IMR-90 (cell line): ENCODE data around the gene KCNG4. TPM values are rescaled to one million over a fixed set of nuclear protein-coding genes. Genes with fewer than 3 reads are reported as not detected.

Experiments used
- ATAC-seq: fragments of 200-7000 bp; cut with Tn5 transposase; 2 replicates; pipeline ENCODE4 v1.9.1; 2020; ENCODE audit warnings: low read depth, mild to moderate bottlenecking, moderate library complexity
- BruUV-seq: library from RNA; stranded (reverse); fragments of 400-500 nt; replicated peaks from 2 replicates; lab custom pipeline; 2021; lab: Mats Ljungman, UMichigan
- CTCF ChIA-PET: fragments of 300-600 bp; formaldehyde crosslinking; extraction: SDS; loops from one replicate; lab custom pipeline; 2021; ENCODE audit warnings: antibody characterized with exemption; lab: Yijun Ruan, JAX
- POLR2A ChIA-PET: fragments of 300-600 bp; sonication (Branson Sonifier 250); formaldehyde crosslinking; loops from one replicate; lab custom pipeline; 2022; ENCODE audit warnings: antibody characterized with exemption; ENCODE audit not compliant: unreplicated experiment; lab: Charles Lee
- DNase-seq: peaks from one replicate; pipeline ENCODE4 v3.0.0; 2013
- H2AFZ ChIP-seq: replicated peaks from 2 replicates; pipeline ENCODE3; 2013; ENCODE audit warnings: low read length, mild to moderate bottlenecking; ENCODE audit not compliant: poor library complexity
- H2AK5ac ChIP-seq: 2 replicates; pipeline ENCODE4 v1.6.1; 2013; ENCODE audit warnings: low read depth, low read length, inconsistent platforms
- H2AK9ac ChIP-seq: replicated peaks from 2 replicates; pipeline ENCODE3; 2013; ENCODE audit warnings: mild to moderate bottlenecking, low read depth, low read length, moderate library complexity; ENCODE audit not compliant: poor library complexity
- H2BK120ac ChIP-seq: 2 replicates; pipeline ENCODE4 v1.6.1; 2013; ENCODE audit warnings: low read depth, low read length, inconsistent platforms
- H2BK15ac ChIP-seq: 3 replicates; pipeline ENCODE4 v1.6.1; 2013; ENCODE audit warnings: low read depth, low read length, inconsistent platforms
- H2BK20ac ChIP-seq: 2 replicates; pipeline ENCODE4 v1.6.1; 2013; ENCODE audit warnings: low read depth, mild to moderate bottlenecking, inconsistent platforms, low read length, moderate library complexity
- H2BK5ac ChIP-seq: 2 replicates; pipeline ENCODE4 v1.6.1; 2013; ENCODE audit warnings: mild to moderate bottlenecking, low read depth, low read length, inconsistent platforms; ENCODE audit not compliant: poor library complexity, severe bottlenecking
- H3K14ac ChIP-seq: replicated peaks from 2 replicates; pipeline ENCODE4 v1.6.1; 2013; ENCODE audit warnings: low read depth, low read length, inconsistent platforms
- H3K18ac ChIP-seq: 2 replicates; pipeline ENCODE4 v1.6.1; 2013; ENCODE audit warnings: low read depth, low read length, control low read depth
- H3K23ac ChIP-seq: 2 replicates; pipeline ENCODE4 v1.6.1; 2013; ENCODE audit warnings: low read depth, low read length, inconsistent platforms
- H3K27ac ChIP-seq: 2 replicates; pipeline ENCODE4 v1.5.1; 2013; ENCODE audit warnings: mild to moderate bottlenecking, control low read depth, low read length; ENCODE audit not compliant: insufficient read depth
- H3K27me3 ChIP-seq: 2 replicates; pipeline ENCODE4 v1.6.1; 2013; ENCODE audit warnings: low read length; ENCODE audit not compliant: control insufficient read depth, insufficient read depth
- H3K36me3 ChIP-seq: 2 replicates; pipeline ENCODE4 v1.6.1; 2013; ENCODE audit warnings: low read length, mixed read lengths; ENCODE audit not compliant: control insufficient read depth, insufficient read depth
- H3K4ac ChIP-seq: 2 replicates; pipeline ENCODE4 v1.6.1; 2013; ENCODE audit warnings: low read depth, low read length, inconsistent platforms
- H3K4me1 ChIP-seq: 2 replicates; pipeline ENCODE4 v1.6.1; 2013; ENCODE audit warnings: low read length, mixed read lengths; ENCODE audit not compliant: control insufficient read depth, insufficient read depth
- H3K4me2 ChIP-seq: 2 replicates; pipeline ENCODE4 v1.6.1; 2013; ENCODE audit warnings: low read depth, mild to moderate bottlenecking, control low read depth, low read length, moderate library complexity
- H3K4me3 ChIP-seq: 2 replicates; pipeline ENCODE4 v1.5.1; 2013; ENCODE audit warnings: low read depth, mild to moderate bottlenecking, control low read depth, low read length, moderate library complexity; ENCODE audit not compliant: insufficient read depth
- H3K56ac ChIP-seq: 2 replicates; pipeline ENCODE4 v1.6.1; 2013; ENCODE audit warnings: low read length, inconsistent platforms; ENCODE audit not compliant: insufficient read depth; ENCODE audit errors: extremely low read depth
- H3K79me1 ChIP-seq, 2 experiments: 2 replicates each; pipeline ENCODE4 v1.6.1; 2013; ENCODE audit warnings: low read length in 2 of 2, inconsistent platforms in 1 of 2, low read depth in 1 of 2
- H3K9ac ChIP-seq: 2 replicates; pipeline ENCODE4 v1.6.1; 2013; ENCODE audit warnings: low read depth, low read length, control low read depth
- H3K9me1 ChIP-seq: 2 replicates; pipeline ENCODE4 v1.6.1; 2013; ENCODE audit warnings: low read length, inconsistent platforms; ENCODE audit not compliant: insufficient read depth
- H3K9me3 ChIP-seq: 2 replicates; pipeline ENCODE4 v1.6.1; 2013; ENCODE audit warnings: low read length; ENCODE audit not compliant: control insufficient read depth, insufficient read depth
- H4K20me1 ChIP-seq: 2 replicates; pipeline ENCODE4 v1.6.1; 2013; ENCODE audit warnings: low read length, inconsistent platforms; ENCODE audit not compliant: insufficient read depth
- H4K5ac ChIP-seq: 2 replicates; pipeline ENCODE4 v1.6.1; 2013; ENCODE audit warnings: mild to moderate bottlenecking, low read depth, low read length, control low read depth
- H4K8ac ChIP-seq, 2 experiments: 2 replicates each; pipeline ENCODE4 v1.6.1; 2013; ENCODE audit warnings: low read depth in 2 of 2, low read length in 2 of 2, control low read depth in 1 of 2, inconsistent platforms in 1 of 2
- H4K91ac ChIP-seq: 2 replicates; pipeline ENCODE4 v1.6.1; 2013; ENCODE audit warnings: low read depth, low read length, inconsistent platforms; ENCODE audit not compliant: insufficient read depth
- BHLHE40 ChIP-seq: fragments of 150-350 bp; IDR thresholded peaks from 2 replicates; pipeline ENCODE4 v1.6.1; 2016; ENCODE audit warnings: mild to moderate bottlenecking, low read depth, low read length
- CEBPB ChIP-seq: IDR thresholded peaks from 2 replicates; pipeline ENCODE4 v1.6.1; 2012; ENCODE audit warnings: low read depth, low read length, improper control_type of control experiment
- MAFK ChIP-seq: IDR thresholded peaks from 2 replicates; pipeline ENCODE4 v1.6.1; 2012; ENCODE audit warnings: low read depth, low read length, improper control_type of control experiment
- MAZ ChIP-seq: IDR thresholded peaks from 2 replicates; pipeline ENCODE4 v1.6.1; 2012; ENCODE audit warnings: low read depth, mild to moderate bottlenecking, low read length, improper control_type of control experiment, moderate library complexity, borderline replicate concordance
- MXI1 ChIP-seq: IDR thresholded peaks from 2 replicates; pipeline ENCODE4 v1.6.1; 2012; ENCODE audit warnings: low read depth, mild to moderate bottlenecking, low read length, moderate library complexity, borderline replicate concordance
- NFE2L2 ChIP-seq: fragments of 150-350 bp; IDR thresholded peaks from 2 replicates; pipeline ENCODE4 v1.6.1; 2016; ENCODE audit warnings: low read depth, mild to moderate bottlenecking, low read length
- POLR2A ChIP-seq: IDR thresholded peaks from 2 replicates; pipeline ENCODE4 v1.6.1; 2012; ENCODE audit warnings: mild to moderate bottlenecking, low read depth, low read length
- RAD21 ChIP-seq: IDR thresholded peaks from 2 replicates; pipeline ENCODE4 v1.6.1; 2012; ENCODE audit warnings: low read length, improper control_type of control experiment
- RCOR1 ChIP-seq: IDR thresholded peaks from 2 replicates; pipeline ENCODE4 v1.6.1; 2012; ENCODE audit warnings: mild to moderate bottlenecking, low read length, improper control_type of control experiment; ENCODE audit not compliant: insufficient replicate concordance
- RFX5 ChIP-seq: IDR thresholded peaks from 2 replicates; pipeline ENCODE4 v1.8.0; 2012; ENCODE audit warnings: low read depth, mild to moderate bottlenecking, low read length, moderate library complexity
- WGBS, 2 experiments: methylation state at CpG; one replicate each; pipeline versions ENCODE4 v1.1.5 to v1.1.7; 2013; ENCODE audit warnings: missing lambda C conversion rate in 2 of 2; ENCODE audit not compliant: insufficient read length in 1 of 2; ENCODE audit errors: extremely low coverage in 2 of 2; 5-methylcytosine and 5-hydroxymethylcytosine counted together
- dilution Hi-C: fragments of 300-500 bp; cut with HindIII; formaldehyde crosslinking; loops from one replicate; pipeline ENCODE4 v1.14.3; 2018; ENCODE audit warnings: low sequenced_read_pairs; ENCODE audit not compliant: unreplicated experiment
- in situ Hi-C: fragments of 300-500 bp; cut with MboI; formaldehyde crosslinking; loops from 3 replicates; pipeline ENCODE4 v1.14.3; 2019; ENCODE audit warnings: low sequenced_read_pairs, inconsistent platforms, mixed read lengths
- intact Hi-C: fragments of 100-400 bp; cut with micrococcal nuclease; formaldehyde crosslinking; loops from 2 replicates; pipeline ENCODE4 v1.10.0; 2022
- polyA plus RNA-seq, 3 experiments: library from polyadenylated mRNA; depleted of rRNA; stranded (reverse); fragments of >200 nt; gene quantifications; 2 replicates each; pipeline ENCODE4 v1.2.3, GENCODE V29; 2012; ENCODE audit warnings: low replicate concordance in 1 of 3
- total RNA-seq: library from RNA; depleted of rRNA; stranded (reverse); fragments of >200 nt; gene quantifications from 2 replicates; pipeline ENCODE4 v1.2.3, GENCODE V29; 2012
- TF ChIP-seq, protein P1 (sequence below): fragments of 150-350 bp; IDR thresholded peaks from 2 replicates; pipeline ENCODE4 v1.6.1; 2016; ENCODE audit warnings: low read depth, mild to moderate bottlenecking, low read length, moderate library complexity, borderline replicate concordance
- TF ChIP-seq, protein P2 (sequence below): fragments of 150-350 bp; IDR thresholded peaks from 2 replicates; pipeline ENCODE4 v1.6.1; 2017; ENCODE audit warnings: mild to moderate bottlenecking, antibody characterized with exemption, low read length, low read depth

Gene KCNG4
- total and polyA plus RNA-seq, 2 of the 4 experiments (the other 2 are of a cell fraction), result not detected

GRCh38 chr16:84283314-84284153 is 43.7 kb upstream of the KCNG4 start (continued):
- TF ChIP-seq, protein P1, sequence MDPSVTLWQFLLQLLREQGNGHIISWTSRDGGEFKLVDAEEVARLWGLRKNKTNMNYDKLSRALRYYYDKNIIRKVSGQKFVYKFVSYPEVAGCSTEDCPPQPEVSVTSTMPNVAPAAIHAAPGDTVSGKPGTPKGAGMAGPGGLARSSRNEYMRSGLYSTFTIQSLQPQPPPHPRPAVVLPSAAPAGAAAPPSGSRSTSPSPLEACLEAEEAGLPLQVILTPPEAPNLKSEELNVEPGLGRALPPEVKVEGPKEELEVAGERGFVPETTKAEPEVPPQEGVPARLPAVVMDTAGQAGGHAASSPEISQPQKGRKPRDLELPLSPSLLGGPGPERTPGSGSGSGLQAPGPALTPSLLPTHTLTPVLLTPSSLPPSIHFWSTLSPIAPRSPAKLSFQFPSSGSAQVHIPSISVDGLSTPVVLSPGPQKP, result no peak

DNA sequence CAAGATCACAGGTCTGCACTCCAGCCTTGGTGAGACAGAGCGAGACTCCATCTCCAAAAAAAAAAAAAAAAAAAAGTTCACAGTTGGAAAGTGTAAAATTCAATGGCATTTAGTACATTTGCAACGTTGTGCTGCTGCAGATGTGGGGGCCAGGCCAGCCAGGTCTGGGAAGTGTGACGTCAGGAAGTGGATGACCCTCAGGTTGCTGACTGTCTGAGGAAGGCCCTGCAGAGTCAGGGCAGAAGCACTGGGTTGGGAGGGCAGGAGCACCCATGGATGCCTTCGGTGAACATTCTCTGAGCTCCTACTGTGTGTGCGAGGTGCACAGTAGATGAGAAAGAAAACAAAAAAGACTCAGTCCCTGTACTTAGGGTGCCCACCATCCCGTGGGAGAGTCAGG is 42.7 kb upstream of the KCNG4 start:
- Histone ChIP-seq H3K4ac (no peak overlapping the region), H3K27me3 (no peaks in the 10 kb centered on the region; the same call in 1 of the 2 replicates), H3K79me1 (no peaks in the 10 kb centered on the region), H3K9me1 (peaks cover 7% of the 10 kb centered on the region), H3K23ac (no peak overlapping the region), H3K9ac (no peak overlapping the region), H3K27ac (no peak overlapping the region), H3K18ac (no peak overlapping the region), H4K91ac (peak overlapping the region; percentile 46; the same call in 1 of the 2 replicates), H2BK20ac (no peak overlapping the region; the same call in 1 of the 2 replicates), H3K36me3 (no peaks in the 10 kb centered on the region), H3K4me1 (peaks cover 15% of the 10 kb centered on the region), H4K5ac (no peak overlapping the region), H2BK120ac (no peak overlapping the region; the same call in 1 of the 2 replicates), H3K4me3 (no peak overlapping the region), H3K9me3 (no peaks in the 10 kb centered on the region), H3K4me2 (no peak overlapping the region), H2AK5ac (no peak overlapping the region; the same call in 1 of the 2 replicates), H4K20me1 (no peaks in the 10 kb centered on the region), H2AFZ (no peak overlapping the region), H2BK15ac (no peak overlapping the region), H2BK5ac (no peak overlapping the region), H3K56ac (no peak overlapping the region), H4K8ac (no peak overlapping the region), H3K14ac (no peak overlapping the region), H2AK9ac (no peak overlapping the region)
- DNase-seq, result no peak
- no peak for ATAC-seq
- intact Hi-C loops (no loop called here), in situ Hi-C loops (loop anchor here (5.0 to 25.0 kb wide), 3 partner anchors 210 to 430 kb away; partner anchors contain the start of gene KLHL36), dilution Hi-C loops (no loop called here)
- CTCF ChIA-PET, result interaction anchor here (0.7 kb wide), 1 partner anchor 202 kb away, joined by 5 read pairs; no protein-coding TSS in a partner anchor
- TF ChIP-seq RCOR1, result no peak
- TF ChIP-seq POLR2A, result no peak
- no peak for TF ChIP-seq RFX5
- no peak for TF ChIP-seq MXI1
- TF ChIP-seq BHLHE40, result no peak
- no peak for TF ChIP-seq MAZ
- no peak for TF ChIP-seq MAFK
- TF ChIP-seq NFE2L2, result no peak
- TF ChIP-seq, protein P2, sequence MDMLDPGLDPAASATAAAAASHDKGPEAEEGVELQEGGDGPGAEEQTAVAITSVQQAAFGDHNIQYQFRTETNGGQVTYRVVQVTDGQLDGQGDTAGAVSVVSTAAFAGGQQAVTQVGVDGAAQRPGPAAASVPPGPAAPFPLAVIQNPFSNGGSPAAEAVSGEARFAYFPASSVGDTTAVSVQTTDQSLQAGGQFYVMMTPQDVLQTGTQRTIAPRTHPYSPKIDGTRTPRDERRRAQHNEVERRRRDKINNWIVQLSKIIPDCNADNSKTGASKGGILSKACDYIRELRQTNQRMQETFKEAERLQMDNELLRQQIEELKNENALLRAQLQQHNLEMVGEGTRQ, result no peak
- TF ChIP-seq RAD21, result no peak
- no peak for TF ChIP-seq CEBPB
- BruUV-seq, result no TSS peak
- 90% methylated on average over 2 of the region's 6 CpGs; no CpG with 5 or more reads in 1 of the 2 experiments for WGBS, 2 experiments
- POLR2A ChIA-PET, result no interaction called here
